Adrenal gland (tissue), 5 donors: ENCODE measurements around the gene COASY.

Experiments used
- POLR2A ChIP-seq, 2 donors: fragments of 450-650 bp; IDR thresholded peaks; one replicate each; pipeline ENCODE4 v1.6.1; 2017; ENCODE audit warnings: antibody characterized with exemption in 2 of 2, mild to moderate bottlenecking in 2 of 2, moderate library complexity in 1 of 2
- TF ChIP-seq, protein P1 (sequence below), 6 experiments: fragments of 450-650 bp in 4 of 6; fragments of 200-600 bp in 2 of 6; sonication (generic) in 1 of 6; IDR thresholded peaks; 1 replicate in 5 of 6; 2 replicates in 1 of 6; pipeline versions ENCODE4 v1.5.1 to v1.8.0; 2016 to 2021; ENCODE audit warnings: antibody characterized with exemption in 6 of 6, mild to moderate bottlenecking in 2 of 6, moderate library complexity in 1 of 6
- donor health status: DM: no; HTN: no; CAD: no.

DNA sequence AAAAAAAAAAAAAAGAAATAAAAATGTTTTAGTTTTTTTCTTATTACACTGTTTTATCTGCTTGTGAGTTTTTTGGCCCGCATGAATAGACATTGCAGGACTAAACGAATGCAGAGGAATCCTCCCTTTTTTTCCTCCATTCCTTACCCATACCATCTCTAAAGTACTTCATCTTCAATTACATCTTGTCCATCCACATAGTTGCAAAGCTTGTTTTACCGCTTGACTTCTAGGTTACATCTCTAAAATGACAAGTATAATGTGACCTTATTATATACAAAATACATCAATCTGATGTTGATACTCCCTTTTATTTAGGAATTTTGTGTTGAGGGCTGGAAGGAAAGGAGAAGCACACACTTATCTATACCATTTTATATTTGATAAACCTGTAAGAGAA is 34.4 kb downstream of the COASY start:
- TF ChIP-seq, protein P1, sequence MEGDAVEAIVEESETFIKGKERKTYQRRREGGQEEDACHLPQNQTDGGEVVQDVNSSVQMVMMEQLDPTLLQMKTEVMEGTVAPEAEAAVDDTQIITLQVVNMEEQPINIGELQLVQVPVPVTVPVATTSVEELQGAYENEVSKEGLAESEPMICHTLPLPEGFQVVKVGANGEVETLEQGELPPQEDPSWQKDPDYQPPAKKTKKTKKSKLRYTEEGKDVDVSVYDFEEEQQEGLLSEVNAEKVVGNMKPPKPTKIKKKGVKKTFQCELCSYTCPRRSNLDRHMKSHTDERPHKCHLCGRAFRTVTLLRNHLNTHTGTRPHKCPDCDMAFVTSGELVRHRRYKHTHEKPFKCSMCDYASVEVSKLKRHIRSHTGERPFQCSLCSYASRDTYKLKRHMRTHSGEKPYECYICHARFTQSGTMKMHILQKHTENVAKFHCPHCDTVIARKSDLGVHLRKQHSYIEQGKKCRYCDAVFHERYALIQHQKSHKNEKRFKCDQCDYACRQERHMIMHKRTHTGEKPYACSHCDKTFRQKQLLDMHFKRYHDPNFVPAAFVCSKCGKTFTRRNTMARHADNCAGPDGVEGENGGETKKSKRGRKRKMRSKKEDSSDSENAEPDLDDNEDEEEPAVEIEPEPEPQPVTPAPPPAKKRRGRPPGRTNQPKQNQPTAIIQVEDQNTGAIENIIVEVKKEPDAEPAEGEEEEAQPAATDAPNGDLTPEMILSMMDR (IDR thresholded peaks at IDR 0.05), result no peak
- TF ChIP-seq POLR2A (IDR thresholded peaks at IDR 0.05), result no peak
